ENCODE results near the gene TAF4B.

DNA sequence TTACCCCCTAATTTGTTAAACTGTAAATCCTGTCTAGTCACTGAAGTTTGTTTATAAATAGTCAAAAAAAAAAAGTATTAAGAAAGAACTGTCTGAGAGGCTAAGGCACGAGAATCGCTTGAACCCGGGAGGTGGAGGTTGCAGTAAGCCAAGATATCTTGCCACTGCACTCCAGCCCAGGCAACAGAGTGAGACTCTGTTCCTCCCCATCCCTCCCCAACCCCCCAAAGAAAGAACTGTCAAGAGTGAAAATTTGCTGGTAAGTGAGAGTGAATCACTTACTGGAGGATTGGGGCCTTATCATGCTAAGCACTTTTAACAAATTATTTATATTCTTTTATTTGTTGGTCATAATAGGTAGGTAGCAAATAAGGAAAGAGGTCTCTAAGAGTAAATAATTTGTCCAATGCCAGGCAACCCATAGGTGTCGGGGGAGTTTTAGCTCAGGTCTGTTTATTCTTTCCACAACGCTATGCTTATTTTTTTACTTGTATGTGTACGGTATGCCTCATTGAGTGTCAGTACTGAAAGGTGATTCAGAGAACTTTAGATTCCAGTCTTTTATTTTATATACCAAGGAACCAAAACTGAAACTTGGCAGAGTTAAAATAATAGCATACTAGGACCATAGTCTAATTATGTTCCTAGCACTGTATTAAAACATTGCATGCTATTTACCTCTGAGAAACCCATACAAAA is 2.5 kb downstream of the TAF4B start:
- TF ChIP-seq EZH2 (IDR thresholded peaks at IDR 0.05; ENCODE audit: insufficient read depth, poor library complexity, severe bottlenecking) = no peak
- TF ChIP-seq EZH2phosphoT487 (IDR thresholded peaks at IDR 0.05; ENCODE audit: insufficient read depth, low read depth) = no peak
